Measurements from ENCODE around the gene EXTL2.

Gene EXTL2

DNA sequence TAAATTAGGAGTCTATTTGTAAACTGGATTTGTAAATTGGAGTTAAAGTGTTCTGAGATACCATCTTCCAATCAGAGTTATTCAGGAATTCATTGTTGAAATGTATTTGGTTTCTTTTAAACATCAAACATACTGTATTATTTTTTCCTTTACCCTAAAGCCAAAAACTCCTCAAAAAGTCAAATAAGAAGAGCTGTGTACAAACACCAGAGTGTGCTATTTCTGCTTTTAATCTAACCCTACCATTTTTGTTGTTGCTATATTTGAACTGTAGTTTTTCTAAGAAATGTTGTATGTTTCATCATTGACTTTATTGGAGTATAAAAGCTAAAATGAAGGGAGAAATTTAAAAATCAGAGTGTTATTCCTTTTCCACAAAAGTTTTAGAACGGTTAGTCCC, 37.1 kb upstream of the EXTL2 start:
- TF ChIP-seq CTCF (IDR thresholded peaks at IDR 0.05) (no peak), ZFX (IDR thresholded peaks at IDR 0.05; ENCODE audit: borderline replicate concordance) (no peak)
- no peak overlapping the region for H3K27ac ChIP-seq

GRCh38 chr1:100930494-100930893, 35.9 kb upstream of the EXTL2 start:
- TF ChIP-seq ZFX (IDR thresholded peaks at IDR 0.05; ENCODE audit: borderline replicate concordance) (no peak), CTCF (IDR thresholded peaks at IDR 0.05) (no peak)
- H3K27ac ChIP-seq, result no peak overlapping the region

DNA sequence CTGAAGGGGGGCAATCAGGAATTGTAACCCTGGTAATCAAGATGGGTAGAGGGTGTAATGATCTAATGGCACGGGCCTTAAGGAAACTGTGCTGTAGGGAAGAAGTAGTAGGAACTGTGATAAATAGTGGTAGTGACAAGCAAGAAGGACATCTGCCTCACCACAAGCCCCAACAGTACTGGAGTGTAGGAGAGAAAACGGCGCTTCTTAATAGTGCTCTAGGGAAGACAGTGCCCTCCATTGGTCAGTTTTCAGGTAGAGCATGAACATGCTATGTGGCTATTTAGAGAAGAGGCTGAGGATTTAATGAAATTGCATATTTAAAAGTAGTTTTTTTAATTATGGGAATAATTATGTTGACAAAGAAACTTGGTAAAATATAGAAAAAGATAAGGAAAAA, 33.5 kb upstream of the EXTL2 start:
- no peak overlapping the region for H3K27ac ChIP-seq
- no peak for TF ChIP-seq ZFX (IDR thresholded peaks at IDR 0.05; ENCODE audit: borderline replicate concordance)
- TF ChIP-seq CTCF (IDR thresholded peaks at IDR 0.05), result no peak

DNA sequence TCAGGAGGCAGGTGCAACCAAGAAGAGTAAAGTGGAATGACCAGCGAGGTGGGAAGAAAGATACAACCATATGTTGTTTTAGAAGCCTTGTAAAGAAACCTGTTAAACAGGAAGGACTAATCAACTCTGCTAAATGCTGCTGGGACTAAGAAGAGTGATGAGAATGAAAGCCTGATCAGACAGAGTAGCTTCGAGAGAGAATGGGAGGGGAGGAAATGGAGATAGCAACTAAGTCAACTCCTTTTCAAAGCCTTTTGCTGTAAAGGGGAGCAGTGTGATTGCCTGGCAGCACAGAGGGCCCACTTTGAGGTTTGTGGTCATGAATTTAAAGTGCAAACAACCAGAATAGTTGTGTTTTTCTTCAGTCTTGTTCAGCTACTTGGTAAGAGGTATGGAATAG, 32.6 kb upstream of the EXTL2 start:
- TF ChIP-seq CTCF (IDR thresholded peaks at IDR 0.05) (no peak), ZFX (IDR thresholded peaks at IDR 0.05; ENCODE audit: borderline replicate concordance) (no peak)
- no peak overlapping the region for H3K27ac ChIP-seq

DNA sequence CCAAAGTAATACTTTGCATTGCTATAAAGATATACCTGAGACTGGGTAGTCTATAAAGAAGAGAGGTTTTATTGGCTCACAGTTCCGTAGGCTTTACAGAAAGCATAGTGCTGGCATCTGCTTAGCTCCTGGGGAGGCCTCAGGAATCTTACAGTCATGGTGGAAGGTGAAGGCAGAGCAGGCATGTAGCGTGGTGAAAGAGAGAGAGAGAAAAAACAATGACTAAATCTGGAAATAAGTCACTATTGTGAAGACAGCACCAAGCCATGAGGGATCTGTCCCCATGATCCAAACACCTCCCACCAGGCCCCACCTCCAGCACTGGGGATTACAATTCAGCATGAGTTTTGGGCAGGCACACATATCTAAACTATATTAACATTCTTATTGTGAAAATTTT, 31.6 kb upstream of the EXTL2 start:
- no peak for TF ChIP-seq ZFX (IDR thresholded peaks at IDR 0.05; ENCODE audit: borderline replicate concordance)
- no peak for TF ChIP-seq CTCF (IDR thresholded peaks at IDR 0.05)
- H3K27ac ChIP-seq, result no peak overlapping the region

DNA sequence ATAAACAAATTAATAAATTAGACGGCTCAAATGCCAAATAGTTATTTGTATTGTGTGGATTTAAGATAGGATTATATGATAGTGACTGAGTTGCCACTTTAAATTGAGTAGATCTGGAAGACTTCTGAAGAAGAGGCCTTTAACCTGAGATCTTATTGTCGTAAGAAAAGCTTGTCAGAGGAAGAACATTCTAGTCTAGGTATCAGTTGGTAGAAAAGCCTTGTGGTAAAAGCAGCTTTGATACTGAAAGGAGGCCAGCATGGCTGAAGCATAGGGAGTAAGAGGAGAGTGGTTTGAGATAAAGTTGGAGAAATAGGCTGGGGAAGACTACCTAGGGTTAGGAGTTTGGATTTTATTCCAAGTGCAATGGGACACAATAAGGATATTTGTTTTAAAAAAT, 30.3 kb upstream of the EXTL2 start:
- no peak for TF ChIP-seq CTCF (IDR thresholded peaks at IDR 0.05)
- TF ChIP-seq ZFX (IDR thresholded peaks at IDR 0.05; ENCODE audit: borderline replicate concordance), result no peak
- no peak overlapping the region for H3K27ac ChIP-seq

DNA sequence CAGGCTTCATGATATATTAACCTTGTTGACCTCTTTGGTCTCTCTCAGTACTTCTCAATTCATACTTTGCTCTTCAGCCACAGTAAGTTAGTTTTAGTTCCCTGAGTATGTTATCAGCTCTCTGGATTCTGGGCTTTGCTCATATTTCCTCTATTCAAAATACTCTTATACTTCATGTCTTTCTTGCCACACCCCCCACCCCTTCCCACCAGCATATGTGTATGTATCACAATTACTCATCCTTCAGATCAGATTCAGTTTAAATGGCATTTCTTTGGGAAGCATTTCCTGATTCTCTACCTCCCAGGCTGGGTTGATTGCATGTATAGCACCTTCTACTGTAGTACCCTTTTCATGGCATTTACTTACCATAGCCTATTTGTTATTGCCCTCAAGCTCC, 29.6 kb upstream of the EXTL2 start:
- TF ChIP-seq ZFX (IDR thresholded peaks at IDR 0.05; ENCODE audit: borderline replicate concordance), result no peak
- H3K27ac ChIP-seq, result no peak overlapping the region

GRCh38 chr1:100921110-100921706, 26.6 kb upstream of the EXTL2 start:
- no peak for TF ChIP-seq ZFX (IDR thresholded peaks at IDR 0.05; ENCODE audit: borderline replicate concordance)
- peak; percentile 76 for TF ChIP-seq CTCF (IDR thresholded peaks at IDR 0.05)
- no peak overlapping the region for H3K27ac ChIP-seq

Data from 22Rv1 (cell line).